Measurements from ENCODE around the gene RIPOR1. TPM values are rescaled to one million over a fixed set of nuclear protein-coding genes. Genes with fewer than 3 reads are reported as not detected.

The RIPOR1 gene
- total RNA-seq, 1 donor from 2014 or later, result 74.9 TPM

DNA sequence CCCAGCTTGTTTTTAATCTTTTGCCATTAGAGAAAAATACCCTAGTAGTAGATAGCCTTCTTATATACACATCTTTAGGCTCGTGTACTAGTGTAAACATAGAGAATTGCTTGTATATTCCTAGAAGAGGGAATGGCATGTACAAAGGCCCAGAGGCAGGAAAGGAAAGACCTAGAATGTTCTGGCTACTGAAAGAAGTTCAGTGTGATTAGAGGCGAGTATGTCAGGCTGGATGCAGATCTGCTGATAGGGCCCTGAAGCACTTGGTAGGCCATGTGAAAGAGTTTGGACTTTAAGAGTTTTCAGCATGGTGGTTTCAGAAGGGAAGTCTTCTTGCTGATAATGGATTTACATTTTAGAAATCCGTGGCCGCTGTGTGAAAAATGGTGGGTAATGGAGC is 51.1 kb downstream of the RIPOR1 start:
- DNase-seq (ENCODE audit: low read depth), result no peak

GRCh38 chr16:67580202-67580601 is 51.6 kb downstream of the RIPOR1 start:
- no peak for TF ChIP-seq CTCF (conservative IDR thresholded peaks at IDR 0.05; ENCODE audit: low read depth, low read length)
- H3K4me3 ChIP-seq (ENCODE audit: low read depth, low read length), result no peak overlapping the region
- DNase-seq (ENCODE audit: low read depth), result no peak

More for the DNA sequence above, 51.1 kb downstream of the RIPOR1 start:
- H3K4me3 ChIP-seq (ENCODE audit: low read depth, low read length), result no peak overlapping the region
- TF ChIP-seq CTCF (conservative IDR thresholded peaks at IDR 0.05; ENCODE audit: low read depth, low read length), result no peak

GRCh38 chr16:67593288-67593687 is 64.7 kb downstream of the RIPOR1 start:
- TF ChIP-seq CTCF (conservative IDR thresholded peaks at IDR 0.05; ENCODE audit: low read depth, low read length), result no peak
- H3K4me3 ChIP-seq (ENCODE audit: low read depth, low read length), result no peak overlapping the region
- no peak for DNase-seq (ENCODE audit: low read depth)

DNA sequence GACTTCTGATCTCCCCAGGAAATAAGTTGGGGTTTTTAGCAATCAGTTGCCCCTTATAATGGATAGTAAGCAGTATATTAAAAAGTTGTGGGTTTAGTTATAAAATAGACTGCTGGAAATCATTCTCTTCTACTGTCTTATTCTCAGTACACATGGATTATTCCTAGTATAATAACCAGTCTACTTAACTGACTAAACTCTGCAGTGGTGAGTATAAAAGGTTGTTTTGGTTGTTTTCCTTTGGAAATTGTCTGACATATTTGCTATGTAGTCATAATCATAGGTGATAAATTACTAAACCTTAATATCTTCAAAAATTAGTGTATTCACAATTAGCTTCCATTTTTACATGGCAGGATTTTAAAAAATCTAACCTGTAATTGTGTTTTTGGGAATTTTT is 65.1 kb downstream of the RIPOR1 start:
- DNase-seq (ENCODE audit: low read depth), result no peak
- TF ChIP-seq CTCF (conservative IDR thresholded peaks at IDR 0.05; ENCODE audit: low read depth, low read length), result no peak
- H3K4me3 ChIP-seq (ENCODE audit: low read depth, low read length), result no peak overlapping the region

DNA sequence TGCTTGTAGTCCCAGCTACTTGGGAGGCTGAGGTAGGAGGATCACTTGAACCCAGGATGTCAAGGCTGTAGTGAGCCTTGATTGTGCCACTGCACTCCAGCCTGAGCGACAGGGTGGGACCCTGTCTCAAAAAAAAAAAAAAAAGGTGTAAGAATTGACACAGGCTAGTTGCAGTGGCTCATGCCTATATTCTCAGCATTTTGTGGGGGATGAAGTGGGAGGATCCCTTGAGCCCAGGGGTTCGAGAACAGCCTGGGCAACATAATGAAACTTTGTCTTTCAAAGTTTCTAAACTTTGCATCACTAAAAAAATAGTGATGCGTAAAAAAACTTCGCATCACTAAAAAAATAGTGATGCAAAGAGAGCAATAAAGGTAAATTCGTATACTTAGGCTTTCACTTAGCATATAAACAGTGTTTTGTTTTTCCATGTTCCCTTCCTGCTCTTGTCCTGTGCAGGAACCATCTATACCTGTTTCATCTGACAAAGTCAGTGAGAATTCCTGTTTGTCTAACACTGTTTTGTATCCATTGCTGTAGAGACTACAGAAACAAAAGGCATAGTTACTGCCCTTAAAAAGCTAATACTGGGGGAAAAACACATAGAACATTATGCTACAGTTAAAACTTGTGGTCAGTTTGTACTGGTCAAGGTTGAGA is 65.8 kb downstream of the RIPOR1 start:
- DNase-seq (ENCODE audit: low read depth), result no peak
- no peak overlapping the region for H3K4me3 ChIP-seq (ENCODE audit: low read depth, low read length)
- TF ChIP-seq CTCF (conservative IDR thresholded peaks at IDR 0.05; ENCODE audit: low read depth, low read length), result no peak

- no peak for TF ChIP-seq CTCF (conservative IDR thresholded peaks at IDR 0.05; ENCODE audit: low read depth, low read length)
- DNase-seq (ENCODE audit: low read depth), result no peak
- no peak overlapping the region for H3K4me3 ChIP-seq (ENCODE audit: low read depth, low read length)
Observed at GRCh38 chr16:67594956-67595355, 66.3 kb downstream of the RIPOR1 start.

Other genes with a start within 250 kb of the RIPOR1 start
- gene PLEKHG4, start 249.3 kb upstream of the RIPOR1 start, total RNA-seq, result 6.6 and 10.2 TPM in 2 replicates
- 0.14 and 0.35 TPM in 2 replicates for gene KCTD19, start 202.1 kb upstream of the RIPOR1 start, total RNA-seq
- gene LRRC36, start 202.0 kb upstream of the RIPOR1 start, total RNA-seq, result 0.07 and 0.52 TPM in 2 replicates
- 0.36 TPM in 1 of 2 replicates, not detected in the other for gene TPPP3, start 135.3 kb upstream of the RIPOR1 start, total RNA-seq
- 1.8 and 7.3 TPM in 2 replicates for gene ZDHHC1, start 112.4 kb upstream of the RIPOR1 start, total RNA-seq
- gene HSD11B2, start 97.7 kb upstream of the RIPOR1 start, total RNA-seq, result 1.2 and 2.2 TPM in 2 replicates
- 97.9 and 120 TPM in 2 replicates for gene ATP6V0D1, start 47.7 kb upstream of the RIPOR1 start, total RNA-seq
- gene AGRP, start 45.3 kb upstream of the RIPOR1 start, total RNA-seq, result not detected in 2 replicates
- 25.9 and 32.0 TPM in 2 replicates for gene CTCF, start 33.7 kb downstream of the RIPOR1 start, total RNA-seq
- 1.3 and 2.7 TPM in 2 replicates for gene CARMIL2, start 116.3 kb downstream of the RIPOR1 start, total RNA-seq
- 71.6 and 73.2 TPM in 2 replicates for gene ACD, start 131.4 kb downstream of the RIPOR1 start, total RNA-seq
- gene PARD6A, start 132.1 kb downstream of the RIPOR1 start, total RNA-seq, result 13.3 and 15.9 TPM in 2 replicates
- gene ENKD1, start 137.9 kb downstream of the RIPOR1 start, total RNA-seq, result 12.2 and 17.4 TPM in 2 replicates
- gene C16orf86, start 138.0 kb downstream of the RIPOR1 start, total RNA-seq, result 4.7 and 5.9 TPM in 2 replicates
- gene GFOD2, start 190.5 kb downstream of the RIPOR1 start, total RNA-seq, result 16.1 and 20.1 TPM in 2 replicates